ENCODE data around the gene CBLN1. TPM values are rescaled to one million over a fixed set of nuclear protein-coding genes. Genes with fewer than 3 reads are reported as not detected.

CBLN1 gene
- total RNA-seq, 1 donor from 2014 or later = not detected

GRCh38 chr16:49276646-49277385, 4.8 kb downstream of the CBLN1 start:
- H3K27me3 ChIP-seq (ENCODE audit: control insufficient read depth, insufficient read depth, low read length) = peaks cover 75% of the 10 kb centered on the region
- H3K36me3 ChIP-seq (ENCODE audit: control insufficient read depth, insufficient read depth, low read length) = no peaks in the 10 kb centered on the region
- DNase-seq (ENCODE audit: low read depth) = no peak
- H3K4me3 ChIP-seq (ENCODE audit: low read depth, low read length) = no peak overlapping the region
- TF ChIP-seq CTCF (IDR thresholded peaks at IDR 0.05; ENCODE audit: insufficient read depth, low read length, poor library complexity, severe bottlenecking) = no peak

- no peak for DNase-seq (ENCODE audit: low read depth)
- Histone ChIP-seq H3K36me3 (ENCODE audit: control insufficient read depth, insufficient read depth, low read length) (no peaks in the 10 kb centered on the region), H3K4me3 (ENCODE audit: low read depth, low read length) (no peak overlapping the region), H3K27me3 (ENCODE audit: control insufficient read depth, insufficient read depth, low read length) (peaks cover 69% of the 10 kb centered on the region)
- no peak for TF ChIP-seq CTCF (IDR thresholded peaks at IDR 0.05; ENCODE audit: insufficient read depth, low read length, poor library complexity, severe bottlenecking)
These were observed 5.8 kb downstream of the CBLN1 start for GRCh38 chr16:49275870-49276269.

GRCh38 chr16:49275050-49275730, 6.4 kb downstream of the CBLN1 start:
- H3K4me3 ChIP-seq (ENCODE audit: low read depth, low read length) = no peak overlapping the region
- H3K36me3 ChIP-seq (ENCODE audit: control insufficient read depth, insufficient read depth, low read length) = no peaks in the 10 kb centered on the region
- DNase-seq (ENCODE audit: low read depth) = no peak
- no peak for TF ChIP-seq CTCF (IDR thresholded peaks at IDR 0.05; ENCODE audit: insufficient read depth, low read length, poor library complexity, severe bottlenecking)
- peaks cover 62% of the 10 kb centered on the region for H3K27me3 ChIP-seq (ENCODE audit: control insufficient read depth, insufficient read depth, low read length)

GRCh38 chr16:49274591-49274990, 7.0 kb downstream of the CBLN1 start:
- TF ChIP-seq CTCF (IDR thresholded peaks at IDR 0.05; ENCODE audit: insufficient read depth, low read length, poor library complexity, severe bottlenecking) = no peak
- H3K27me3 ChIP-seq (ENCODE audit: control insufficient read depth, insufficient read depth, low read length) = peaks cover 56% of the 10 kb centered on the region
- H3K4me3 ChIP-seq (ENCODE audit: low read depth, low read length) = no peak overlapping the region
- H3K36me3 ChIP-seq (ENCODE audit: control insufficient read depth, insufficient read depth, low read length) = no peaks in the 10 kb centered on the region
- DNase-seq (ENCODE audit: low read depth) = no peak

GRCh38 chr16:49273771-49274170, 7.9 kb downstream of the CBLN1 start:
- no peak for TF ChIP-seq CTCF (IDR thresholded peaks at IDR 0.05; ENCODE audit: insufficient read depth, low read length, poor library complexity, severe bottlenecking)
- no peak for DNase-seq (ENCODE audit: low read depth)
- Histone ChIP-seq H3K27me3 (ENCODE audit: control insufficient read depth, insufficient read depth, low read length) (peaks cover 49% of the 10 kb centered on the region), H3K36me3 (ENCODE audit: control insufficient read depth, insufficient read depth, low read length) (no peaks in the 10 kb centered on the region), H3K4me3 (ENCODE audit: low read depth, low read length) (no peak overlapping the region)
